CD14-positive monocyte (primary cell): ENCODE measurements around the gene PKD2L1. TPM values are rescaled to one million over a fixed set of nuclear protein-coding genes. Genes with fewer than 3 reads are reported as not detected.
A peak's percentile ranks its signal among the peaks of the same experiment; 100 is the strongest.

Source experiments
- DNase-seq, 3 donors: peaks; one replicate each; pipeline ENCODE4 v3.0.0-alpha.2; 2011 to 2022
- H2AFZ ChIP-seq: 2 replicates; pipeline ENCODE4 v1.6.0; 2012; ENCODE audit warnings: mild to moderate bottlenecking, low read depth, low read length, inconsistent platforms; ENCODE audit not compliant: insufficient read depth, poor library complexity, severe bottlenecking
- H3K27ac ChIP-seq, 2 donors: 1 replicate in 1 of 2; 2 replicates in 1 of 2; pipeline ENCODE4 v1.5.1; 2012 to 2013; ENCODE audit warnings: low read length in 2 of 2, control low read depth in 1 of 2, inconsistent platforms in 1 of 2, low read depth in 1 of 2, mild to moderate bottlenecking in 1 of 2
- H3K27me3 ChIP-seq, 2 donors: one replicate each; pipeline versions ENCODE4 v1.6.0 to v1.6.1; 2011 to 2013; ENCODE audit warnings: low read length in 2 of 2; ENCODE audit not compliant: control insufficient read depth in 2 of 2, insufficient read depth in 2 of 2
- H3K36me3 ChIP-seq, 2 donors: replicated peaks in 1 of 2; 1 replicate in 1 of 2; 2 replicates in 1 of 2; pipeline versions ENCODE4 v1.5.1 to v1.6.1; 2012 to 2013; ENCODE audit warnings: low read length in 2 of 2, control low read depth in 1 of 2, inconsistent platforms in 1 of 2, mild to moderate bottlenecking in 1 of 2; ENCODE audit not compliant: insufficient read depth in 2 of 2, control insufficient read depth in 1 of 2
- H3K4me1 ChIP-seq, 2 donors: 1 replicate in 1 of 2; 2 replicates in 1 of 2; pipeline versions ENCODE4 v1.5.1 to v1.6.1; 2012 to 2013; ENCODE audit warnings: low read length in 2 of 2, control low read depth in 1 of 2, inconsistent platforms in 1 of 2, mild to moderate bottlenecking in 1 of 2, moderate library complexity in 1 of 2; ENCODE audit not compliant: insufficient read depth in 2 of 2, control insufficient read depth in 1 of 2
- H3K4me2 ChIP-seq: replicated peaks from 2 replicates; pipeline ENCODE3; 2012; ENCODE audit warnings: low read length, moderate library complexity, mild to moderate bottlenecking; ENCODE audit not compliant: poor library complexity, severe bottlenecking; ENCODE audit errors: extremely low read depth
- H3K4me3 ChIP-seq, 3 experiments: fragments of 200-600 bp in 1 of 3; sonication (generic) in 1 of 3; replicated peaks in 1 of 3; 1 replicate in 2 of 3; 2 replicates in 1 of 3; pipeline ENCODE4 v1.5.1; 2011 to 2013; ENCODE audit warnings: low read length in 3 of 3, mild to moderate bottlenecking in 3 of 3, control low read depth in 2 of 3, low read depth in 2 of 3, inconsistent platforms in 1 of 3, moderate library complexity in 1 of 3
- H3K79me2 ChIP-seq: 2 replicates; pipeline ENCODE4 v1.6.0; 2012; ENCODE audit warnings: mild to moderate bottlenecking, control low read depth, inconsistent platforms, low read length, moderate library complexity; ENCODE audit not compliant: insufficient read depth
- H3K9ac ChIP-seq: 2 replicates; pipeline ENCODE4 v1.6.0; 2017; ENCODE audit warnings: low read length, mild to moderate bottlenecking; ENCODE audit not compliant: insufficient read depth, poor library complexity, severe bottlenecking
- H3K9me3 ChIP-seq, 2 donors: replicated peaks in 1 of 2; 1 replicate in 1 of 2; 2 replicates in 1 of 2; pipeline versions ENCODE4 v1.5.1 to v1.6.1; 2012 to 2013; ENCODE audit warnings: low read length in 2 of 2, control low read depth in 1 of 2; ENCODE audit not compliant: control insufficient read depth in 1 of 2, insufficient read depth in 1 of 2
- H4K20me1 ChIP-seq: 2 replicates; pipeline ENCODE4 v1.6.0; 2012; ENCODE audit warnings: mild to moderate bottlenecking, low read length, control low read depth, moderate library complexity; ENCODE audit not compliant: insufficient read depth
- H3K27ac Mint-ChIP-seq, 7 donors: one replicate each; pipeline ENCODE4 v1.8.0; 2020; ENCODE audit warnings: mild to moderate bottlenecking in 7 of 7, mixed read lengths in 7 of 7, moderate library complexity in 6 of 7, inconsistent platforms in 2 of 7
- H3K27me3 Mint-ChIP-seq, 3 donors: one replicate each; pipeline ENCODE4 v1.8.0; 2021 to 2022; ENCODE audit warnings: low read depth in 3 of 3, mild to moderate bottlenecking in 3 of 3, mixed read lengths in 3 of 3, moderate library complexity in 3 of 3, inconsistent platforms in 1 of 3
- H3K36me3 Mint-ChIP-seq, 2 donors: one replicate each; pipeline ENCODE4 v1.8.0; 2020; ENCODE audit warnings: mixed read lengths in 2 of 2, inconsistent platforms in 1 of 2, mild to moderate bottlenecking in 1 of 2
- H3K4me1 Mint-ChIP-seq: one replicate; pipeline ENCODE4 v1.8.0; 2020; ENCODE audit warnings: mild to moderate bottlenecking, mixed read lengths
- H3K4me3 Mint-ChIP-seq, 2 donors: one replicate each; pipeline ENCODE4 v1.8.0; 2020; ENCODE audit warnings: mild to moderate bottlenecking in 2 of 2, mixed read lengths in 2 of 2, moderate library complexity in 1 of 2
- H3K9me3 Mint-ChIP-seq, 7 donors: one replicate each; pipeline ENCODE4 v1.8.0; 2020 to 2022; ENCODE audit warnings: mixed read lengths in 7 of 7, mild to moderate bottlenecking in 6 of 7, moderate library complexity in 6 of 7, inconsistent platforms in 2 of 7
- CTCF ChIP-seq: fragments of 200-600 bp; IDR thresholded peaks from one replicate; pipeline ENCODE4 v1.8.0; 2022; ENCODE audit warnings: antibody characterized with exemption, mild to moderate bottlenecking
- WGBS: methylation state at CpG from one replicate; pipeline ENCODE4 v1.1.5; 2013; ENCODE audit warnings: missing lambda C conversion rate; ENCODE audit not compliant: insufficient coverage; 5-methylcytosine and 5-hydroxymethylcytosine counted together
- intact Hi-C, 2 donors: fragments of 100-400 bp; cut with micrococcal nuclease; formaldehyde crosslinking; loops; one replicate each; pipeline versions ENCODE4 v1.15.0 to v1.15.1; 2023
- polyA plus RNA-seq, 3 donors: library from polyadenylated mRNA; depleted of rRNA in 1 of 3; unstranded in 2 of 3; stranded (reverse) in 1 of 3; fragments of 300-500 nt in 2 of 3; fragments of >200 nt in 1 of 3; fragmentation: Illumina TruSeq in 2 of 3; gene quantifications; 1 replicate in 2 of 3; 2 replicates in 1 of 3; pipeline ENCODE4 v1.2.3, GENCODE V29; 2012 to 2021
- small RNA-seq: library from RNA; depleted of rRNA; stranded (forward); fragments of <200 nt; gene quantifications from one replicate; pipeline ENCODE3, GENCODE V24; 2012; ENCODE audit warnings: low read depth; ENCODE audit not compliant: insufficient read length

Gene PKD2L1
- polyA plus RNA-seq, 3 donors: 0.15 to 1.5 TPM; not detected in 1

- H2AFZ ChIP-seq: no peak overlapping the region
- peaks cover 84 to 97% of the 10 kb centered on the region in 2 donors for H3K36me3 ChIP-seq
- intact Hi-C loops: no loop called here
- H3K4me1 ChIP-seq: no peaks in the 10 kb centered on the region
- Mint-ChIP-seq H3K36me3 (peaks cover 75 to 100% of the 10 kb centered on the region in 2 donors), H3K27me3 (no peaks in the 10 kb centered on the region), H3K4me1 (no peaks in the 10 kb centered on the region), H3K27ac (no peak overlapping the region), H3K4me3 (no peak overlapping the region), H3K9me3 (peaks cover 0 to 2% (median 0%) of the 10 kb centered on the region in 7 donors)
- H3K27ac ChIP-seq: peak overlapping the region in 1 of 2 donors; percentile 12
- no peaks in the 10 kb centered on the region for H3K79me2 ChIP-seq
- H3K4me3 ChIP-seq: no peak overlapping the region
- no peak overlapping the region for H3K9ac ChIP-seq
- H4K20me1 ChIP-seq: peaks cover 9% of the 10 kb centered on the region
- H3K9me3 ChIP-seq: no peaks in the 10 kb centered on the region
- no peak for DNase-seq
- 80% methylated on average over 1 of the region's 3 CpGs for WGBS
- no peaks in the 10 kb centered on the region for H3K27me3 ChIP-seq
- H3K4me2 ChIP-seq: no peak overlapping the region
- no peak for TF ChIP-seq CTCF
Measured at GRCh38 chr10:100239851-100240250, 90.2 kb downstream of the PKD2L1 start.

GRCh38 chr10:100238429-100238828 is 91.6 kb downstream of the PKD2L1 start:
- no peak for DNase-seq
- no peak for TF ChIP-seq CTCF
- no peak overlapping the region for H3K4me3 Mint-ChIP-seq
- intact Hi-C loops: no loop called here
- H3K36me3 Mint-ChIP-seq: peaks cover 79 to 96% of the 10 kb centered on the region in 2 donors
- H3K9me3 ChIP-seq: no peaks in the 10 kb centered on the region
- H3K4me1 ChIP-seq: no peaks in the 10 kb centered on the region
- 100% methylated on average over 6 of the region's 7 CpGs for WGBS
- H3K4me2 ChIP-seq: no peak overlapping the region
- no peaks in the 10 kb centered on the region for H3K79me2 ChIP-seq
- H4K20me1 ChIP-seq: peaks cover 9% of the 10 kb centered on the region
- no peaks in the 10 kb centered on the region for H3K4me1 Mint-ChIP-seq
- H3K4me3 ChIP-seq: no peak overlapping the region
- no peak overlapping the region for H2AFZ ChIP-seq
- H3K27ac ChIP-seq: no peak overlapping the region
- no peak overlapping the region for H3K27ac Mint-ChIP-seq
- H3K9me3 Mint-ChIP-seq: peaks cover 0 to 2% (median 0%) of the 10 kb centered on the region in 7 donors
- no peaks in the 10 kb centered on the region for H3K27me3 Mint-ChIP-seq
- H3K36me3 ChIP-seq: peaks cover 89 to 97% of the 10 kb centered on the region in 2 donors
- no peaks in the 10 kb centered on the region for H3K27me3 ChIP-seq
- no peak overlapping the region for H3K9ac ChIP-seq

Small RNA genes within 50 kb of the gene (small RNA-seq; reads per million reads assigned to genes)
- not detected for gene RNU6-422P

Other genes starting within 250 kb of the PKD2L1 start
- gene CPN1, start 248.4 kb downstream of the PKD2L1 start, polyA plus RNA-seq: not detected
- gene ERLIN1, start 144.2 kb downstream of the PKD2L1 start, polyA plus RNA-seq: 10 to 100 TPM; 14.5 to 31.4 (median 18.7) TPM
- 10 to 100 TPM; 14.3 to 16.5 (median 15.9) TPM for gene CHUK, start 100.6 kb downstream of the PKD2L1 start, polyA plus RNA-seq
- gene CWF19L1, start 62.6 kb downstream of the PKD2L1 start, polyA plus RNA-seq: 10 to 100 TPM; 19.9 to 29.3 (median 22.2) TPM
- 100 to 1,000 TPM in 2 of 3 donors, 10 to 100 TPM in 1; 37.9 to 142 (median 111) TPM for gene BLOC1S2, start 43.5 kb downstream of the PKD2L1 start, polyA plus RNA-seq
- gene SCD, start 17.0 kb upstream of the PKD2L1 start, polyA plus RNA-seq: 1 to 10 TPM in 2 of 3 donors, under 1 TPM in 1; 1.00 to 3.4 (median 1.0) TPM
- gene WNT8B, start 132.8 kb upstream of the PKD2L1 start, polyA plus RNA-seq: not detected
- gene SEC31B, start 189.6 kb upstream of the PKD2L1 start, polyA plus RNA-seq: 10 to 100 TPM in 1 of 3 donors, under 1 TPM in 2; 0.05 to 50.2 (median 0.09) TPM
- gene NDUFB8, start 199.6 kb upstream of the PKD2L1 start, polyA plus RNA-seq: 100 to 1,000 TPM; 124 to 419 (median 381) TPM
- 10 to 100 TPM in 2 of 3 donors, 1 to 10 TPM in 1; 8.5 to 25.3 (median 17.2) TPM for gene HIF1AN, start 205.7 kb upstream of the PKD2L1 start, polyA plus RNA-seq